Measurements from ENCODE around the gene LTBP4. TPM values are rescaled to one million over a fixed set of nuclear protein-coding genes. Genes with fewer than 3 reads are reported as not detected.

The LTBP4 gene
- total and polyA plus RNA-seq, 2 donors (not counting 3 experiments of a cell fraction or from before 2014, with no cell fraction given): 25.9 to 38.0 TPM

GRCh38 chr19:40597329-40597838 lies 3.8 kb upstream of the LTBP4 start:
- CTCF ChIA-PET: interaction anchor here (1.7 to 4.4 kb wide), 4 partner anchors 27 to 74 kb away, joined by 9 to 50 read pairs (median 16); no protein-coding TSS in a partner anchor
- H3K9me3 ChIP-seq (replicated peaks; ENCODE audit: control insufficient read depth, insufficient read depth, low read length): no peaks in the 10 kb centered on the region
- intact Hi-C loops (cut with micrococcal nuclease): loop anchor here (5.0 kb wide), 2 partner anchors 155 to 250 kb away; partner anchors contain the start of genes C19orf47, PLD3 and SERTAD3
- peak overlapping the region; percentile 27 for H3K4me2 ChIP-seq (ENCODE audit: insufficient read depth, low read length)
- H3K79me2 ChIP-seq (ENCODE audit: control insufficient read depth, insufficient read depth, low read length): no peaks in the 10 kb centered on the region
- dilution Hi-C loops (cut with MboI; ENCODE audit: extremely low pct_ligation_motif_present, low sequenced_read_pairs): no loop called here
- H3K27me3 ChIP-seq (ENCODE audit: control insufficient read depth in 2 of 2, insufficient read depth in 2 of 2, low read length in 2 of 2): peaks cover 4 to 6% of the 10 kb centered on the region in 2 experiments
- DNase-seq (ENCODE audit: low read depth, low spot score): no peak
- FAIRE-seq: no peak
- peak overlapping the region; percentile 21 to 57 (median 27) for H3K4me3 ChIP-seq (replicated peaks in 1 of 3; ENCODE audit: insufficient read depth in 1 of 3, low read depth in 1 of 3, low read length in 3 of 3)
- H3K9ac ChIP-seq (replicated peaks; ENCODE audit: extremely low read depth, insufficient read depth, low read length): peak overlapping the region; percentile 3
- POLR2A ChIA-PET: no interaction called here
- peaks cover 33% of the 10 kb centered on the region for H3K4me1 ChIP-seq (ENCODE audit: control insufficient read depth, extremely low read depth, insufficient read depth, low read length)
- peak overlapping the region; percentile 47 for H2AFZ ChIP-seq (ENCODE audit: low read depth, low read length)
- TF ChIP-seq EZH2 (IDR thresholded peaks at IDR 0.05; ENCODE audit: borderline replicate concordance, low read depth, low read length, severe bottlenecking) (no peak), POLR2AphosphoS5 (IDR thresholded peaks at IDR 0.05; ENCODE audit: insufficient read depth, low read depth, low read length) (no peak), CTCF (IDR thresholded peaks at IDR 0.05; ENCODE audit: extremely low read depth in 1 of 2, insufficient read depth in 1 of 2, low read depth in 1 of 2, low read length in 2 of 2) (no peak), MAX (IDR thresholded peaks at IDR 0.05; ENCODE audit: insufficient read depth, insufficient read length) (no peak), JUN (IDR thresholded peaks at IDR 0.05; ENCODE audit: borderline replicate concordance, insufficient read depth, insufficient read length, low read depth) (no peak), FOS (IDR thresholded peaks at IDR 0.05; ENCODE audit: borderline replicate concordance, insufficient read depth, low read length) (no peak), GATA2 (IDR thresholded peaks at IDR 0.05; ENCODE audit: insufficient read depth, insufficient read length, low read depth, low read length) (no peak), POLR2A (IDR thresholded peaks at IDR 0.05; ENCODE audit: low read depth, low read length) (no peak), MYC (IDR thresholded peaks at IDR 0.05; ENCODE audit: low read depth, low read length) (no peak)
- no peaks in the 10 kb centered on the region for H3K36me3 ChIP-seq (ENCODE audit: control insufficient read depth in 2 of 2, extremely low read depth in 1 of 2, insufficient read depth in 2 of 2, low read length in 2 of 2)
- no peaks in the 10 kb centered on the region for H4K20me1 ChIP-seq (replicated peaks; ENCODE audit: control insufficient read depth, extremely low read depth, insufficient read depth, low read length)
- H3K27ac ChIP-seq (ENCODE audit: insufficient read depth, low read depth, low read length): no peak overlapping the region
- H3K9me1 ChIP-seq (replicated peaks; ENCODE audit: control insufficient read depth, extremely low read depth, insufficient read depth, low read length): no peaks in the 10 kb centered on the region
- no TSS peak for BruUV-seq (replicated peaks)

All from endothelial cell of umbilical vein (primary cell).